ENCODE measurements around the gene NT5DC4. TPM values are rescaled to one million over a fixed set of nuclear protein-coding genes. Genes with fewer than 3 reads are reported as not detected.
"Not testable (repeated sequence)": the region's sequence is repeated elsewhere in the genome, so short reads cannot be mapped to it uniquely, and the experiment has no call there.

NT5DC4 gene
- total RNA-seq, 1 donor from 2014 or later: 0.12 TPM

- DNase-seq (ENCODE audit: low spot score): no peak
Observed at GRCh38 chr2:112699984-112700667, 20.7 kb upstream of the NT5DC4 start.

GRCh38 chr2:112701052-112701451 lies 19.8 kb upstream of the NT5DC4 start:
- DNase-seq (ENCODE audit: low spot score): no peak

GRCh38 chr2:112703684-112704083 lies 17.1 kb upstream of the NT5DC4 start:
- DNase-seq (ENCODE audit: low spot score): no peak

- no peak for DNase-seq (ENCODE audit: low spot score)
Observed at GRCh38 chr2:112705575-112705974, 15.2 kb upstream of the NT5DC4 start.

- DNase-seq (ENCODE audit: low spot score): no peak
Observed at GRCh38 chr2:112706170-112706664, 14.6 kb upstream of the NT5DC4 start.

- DNase-seq (ENCODE audit: low spot score): not testable (repeated sequence)
Observed at GRCh38 chr2:112706947-112707346, 13.9 kb upstream of the NT5DC4 start.

GRCh38 chr2:112708968-112709367 lies 11.9 kb upstream of the NT5DC4 start:
- no peak for DNase-seq (ENCODE audit: low spot score)

- DNase-seq (ENCODE audit: low spot score): no peak
Observed at GRCh38 chr2:112709703-112710102, 11.1 kb upstream of the NT5DC4 start.

GRCh38 chr2:112710956-112711750 lies 9.7 kb upstream of the NT5DC4 start:
- DNase-seq (ENCODE audit: low spot score): no peak

- no peak for DNase-seq (ENCODE audit: low spot score)
Observed at GRCh38 chr2:112712465-112712864, 8.4 kb upstream of the NT5DC4 start.

- DNase-seq (ENCODE audit: low spot score): no peak
Observed at GRCh38 chr2:112712903-112713584, 7.8 kb upstream of the NT5DC4 start.

GRCh38 chr2:112713585-112713925 lies 7.3 kb upstream of the NT5DC4 start:
- DNase-seq (ENCODE audit: low spot score): no peak

- DNase-seq (ENCODE audit: low spot score): no peak
Observed at GRCh38 chr2:112713926-112714325, 6.9 kb upstream of the NT5DC4 start.

GRCh38 chr2:112714331-112714730 lies 6.5 kb upstream of the NT5DC4 start:
- DNase-seq (ENCODE audit: low spot score): no peak

- no peak for DNase-seq (ENCODE audit: low spot score)
Observed at GRCh38 chr2:112714836-112715631, 5.8 kb upstream of the NT5DC4 start.

GRCh38 chr2:112716094-112716493 lies 4.7 kb upstream of the NT5DC4 start:
- not testable (repeated sequence) for DNase-seq (ENCODE audit: low spot score)

- DNase-seq (ENCODE audit: low spot score): not testable (repeated sequence)
Observed at GRCh38 chr2:112716826-112717352, 3.9 kb upstream of the NT5DC4 start.

GRCh38 chr2:112718863-112719370 lies 1.9 kb upstream of the NT5DC4 start:
- no peak for DNase-seq (ENCODE audit: low spot score)

- DNase-seq (ENCODE audit: low spot score): no peak
Observed at GRCh38 chr2:112721819-112722522, 1.2 kb downstream of the NT5DC4 start.

GRCh38 chr2:112722816-112723546 lies 2.2 kb downstream of the NT5DC4 start:
- DNase-seq (ENCODE audit: low spot score): no peak

Data from mucosa of gallbladder (tissue), 1 donor.